Measurements from ENCODE around the gene KMT2E. TPM values are rescaled to one million over a fixed set of nuclear protein-coding genes. Genes with fewer than 3 reads are reported as not detected.

The KMT2E gene
- total RNA-seq, 4 donors from 2014 or later: 90.6 to 187 (median 112) TPM

GRCh38 chr7:105068886-105069285, 54.9 kb downstream of the KMT2E start:
- Histone ChIP-seq H3K4me3 (no peak overlapping the region), H3K4me1 (peaks cover 0 to 26% (median 0%) of the 10 kb centered on the region in 3 donors), H3K27me3 (no peaks in the 10 kb centered on the region), H3K27ac (no peak overlapping the region), H3K9me3 (no peaks in the 10 kb centered on the region), H3K36me3 (peaks cover 0 to 76% of the 10 kb centered on the region in 2 donors)
- 89 to 92% methylated on average over 1 of the region's 1 CpG for WGBS, 2 donors (ENCODE audit: low coverage in 1 of 2)
- ATAC-seq: no peak
- TF ChIP-seq EP300 (IDR thresholded peaks at IDR 0.05): no peak
- no peak for TF ChIP-seq POLR2A (IDR thresholded peaks at IDR 0.05)
- no peak for TF ChIP-seq POLR2AphosphoS5 (IDR thresholded peaks at IDR 0.05)
- TF ChIP-seq CTCF (IDR thresholded peaks at IDR 0.05): no peak

GRCh38 chr7:105073143-105073542, 59.1 kb downstream of the KMT2E start:
- WGBS, 2 donors (ENCODE audit: low coverage in 1 of 2): 100% methylated on average over 1 of the region's 1 CpG; no CpG with 5 or more reads in 1 of the 2 donors
- no peak overlapping the region for H3K27ac ChIP-seq
- no peaks in the 10 kb centered on the region for H3K27me3 ChIP-seq
- no peak for TF ChIP-seq EP300 (IDR thresholded peaks at IDR 0.05)
- no peak for TF ChIP-seq POLR2AphosphoS5 (IDR thresholded peaks at IDR 0.05)
- H3K36me3 ChIP-seq: peaks cover 8 to 93% of the 10 kb centered on the region in 2 donors
- peaks cover 0 to 3% (median 0%) of the 10 kb centered on the region in 3 donors for H3K4me1 ChIP-seq
- H3K4me3 ChIP-seq: no peak overlapping the region
- H3K9me3 ChIP-seq: no peaks in the 10 kb centered on the region
- ATAC-seq: no peak

- Histone ChIP-seq H3K36me3 (peaks cover 8 to 100% of the 10 kb centered on the region in 2 donors), H3K4me1 (no peaks in the 10 kb centered on the region), H3K9me3 (no peaks in the 10 kb centered on the region), H3K27ac (no peak overlapping the region), H3K4me3 (no peak overlapping the region), H3K27me3 (no peaks in the 10 kb centered on the region)
- ATAC-seq: no peak
- 92 to 95% methylated on average over 5 to 6 of the region's 6 CpGs for WGBS, 2 donors (ENCODE audit: low coverage in 1 of 2)
- TF ChIP-seq CTCF (IDR thresholded peaks at IDR 0.05) (no peak), POLR2A (IDR thresholded peaks at IDR 0.05) (no peak), EP300 (IDR thresholded peaks at IDR 0.05) (no peak), POLR2AphosphoS5 (IDR thresholded peaks at IDR 0.05) (no peak)
Observed at GRCh38 chr7:105079348-105079747, 65.3 kb downstream of the KMT2E start.

GRCh38 chr7:105084581-105084980, 70.6 kb downstream of the KMT2E start:
- no peaks in the 10 kb centered on the region for H3K27me3 ChIP-seq
- H3K4me3 ChIP-seq: no peak overlapping the region
- peaks cover 0 to 92% of the 10 kb centered on the region in 2 donors for H3K36me3 ChIP-seq
- TF ChIP-seq EP300 (IDR thresholded peaks at IDR 0.05) (no peak), CTCF (IDR thresholded peaks at IDR 0.05) (no peak), POLR2A (IDR thresholded peaks at IDR 0.05) (no peak), POLR2AphosphoS5 (IDR thresholded peaks at IDR 0.05) (no peak)
- WGBS, 2 donors (ENCODE audit: low coverage in 1 of 2): 100% methylated on average over 1 of the region's 1 CpG; no CpG with 5 or more reads in 1 of the 2 donors
- peaks cover 0 to 6% (median 0%) of the 10 kb centered on the region in 3 donors for H3K4me1 ChIP-seq
- no peak for ATAC-seq
- H3K9me3 ChIP-seq: no peaks in the 10 kb centered on the region
- no peak overlapping the region for H3K27ac ChIP-seq

- Histone ChIP-seq H3K27ac (no peak overlapping the region), H3K9me3 (no peaks in the 10 kb centered on the region), H3K27me3 (no peaks in the 10 kb centered on the region), H3K36me3 (peaks cover 0 to 91% of the 10 kb centered on the region in 2 donors), H3K4me3 (no peak overlapping the region), H3K4me1 (peaks cover 0 to 16% (median 0%) of the 10 kb centered on the region in 3 donors)
- no peak for TF ChIP-seq POLR2A (IDR thresholded peaks at IDR 0.05)
- TF ChIP-seq EP300 (IDR thresholded peaks at IDR 0.05): no peak
- 87 to 97% methylated on average over 2 to 3 of the region's 3 CpGs for WGBS, 2 donors (ENCODE audit: low coverage in 1 of 2)
- no peak for ATAC-seq
Observed at GRCh38 chr7:105086850-105087249, 72.8 kb downstream of the KMT2E start.

- H3K27me3 ChIP-seq: no peaks in the 10 kb centered on the region
- peaks cover 0 to 16% (median 0%) of the 10 kb centered on the region in 3 donors for H3K4me1 ChIP-seq
- WGBS, 2 donors (ENCODE audit: low coverage in 1 of 2): 78 to 88% methylated on average over 6 of the region's 6 CpGs
- H3K4me3 ChIP-seq: no peak overlapping the region
- peaks cover 0 to 91% of the 10 kb centered on the region in 2 donors for H3K36me3 ChIP-seq
- TF ChIP-seq POLR2AphosphoS5 (IDR thresholded peaks at IDR 0.05) (no peak), POLR2A (IDR thresholded peaks at IDR 0.05) (no peak), EP300 (IDR thresholded peaks at IDR 0.05) (no peak), CTCF (IDR thresholded peaks at IDR 0.05) (no peak)
- no peak overlapping the region for H3K27ac ChIP-seq
- no peak for ATAC-seq
- H3K9me3 ChIP-seq: no peaks in the 10 kb centered on the region
Observed at GRCh38 chr7:105087981-105088380, 74.0 kb downstream of the KMT2E start.
